Skeletal muscle tissue (tissue), 4 donors: ENCODE data around the gene BRIP1. TPM values are rescaled to one million over a fixed set of nuclear protein-coding genes. Genes with fewer than 3 reads are reported as not detected.
"Not testable (repeated sequence)": the region's sequence is repeated elsewhere in the genome, so short reads cannot be mapped to it uniquely, and the experiment has no call there.

Experiments used
- H3K27ac ChIP-seq: one replicate; pipeline ENCODE4 v1.7.0; 2013; ENCODE audit warnings: mild to moderate bottlenecking, low read depth, low read length, inconsistent platforms
- H3K27me3 ChIP-seq, 3 donors: one replicate each; pipeline ENCODE4 v1.7.0; 2013; ENCODE audit warnings: low read length in 3 of 3; ENCODE audit not compliant: control insufficient read depth in 3 of 3, insufficient read depth in 3 of 3
- H3K36me3 ChIP-seq, 3 donors: one replicate each; pipeline ENCODE4 v1.7.0; 2013; ENCODE audit warnings: low read length in 3 of 3; ENCODE audit not compliant: control insufficient read depth in 3 of 3, insufficient read depth in 3 of 3
- H3K4me1 ChIP-seq, 3 donors: one replicate each; pipeline ENCODE4 v1.7.0; 2013; ENCODE audit warnings: low read length in 3 of 3, mild to moderate bottlenecking in 3 of 3; ENCODE audit not compliant: control insufficient read depth in 3 of 3, insufficient read depth in 3 of 3
- H3K4me3 ChIP-seq, 3 donors: one replicate each; pipeline ENCODE4 v1.7.0; 2013; ENCODE audit warnings: low read length in 3 of 3
- H3K9ac ChIP-seq, 3 donors: one replicate each; pipeline ENCODE4 v1.7.0; 2013; ENCODE audit warnings: low read length in 3 of 3, mild to moderate bottlenecking in 3 of 3, moderate library complexity in 2 of 3, low read depth in 1 of 3
- H3K9me3 ChIP-seq, 3 donors: one replicate each; pipeline ENCODE4 v1.7.0; 2013; ENCODE audit warnings: low read length in 3 of 3; ENCODE audit not compliant: control insufficient read depth in 3 of 3
- total RNA-seq: library from RNA; depleted of rRNA; stranded (reverse); fragments of >200 nt; gene quantifications from one replicate; pipeline ENCODE4 v1.2.3, GENCODE V29; 2014
- donor health status: Osteomylitis.

BRIP1 gene
- total RNA-seq, 1 donor from 2014 or later, result 4.2 TPM

DNA sequence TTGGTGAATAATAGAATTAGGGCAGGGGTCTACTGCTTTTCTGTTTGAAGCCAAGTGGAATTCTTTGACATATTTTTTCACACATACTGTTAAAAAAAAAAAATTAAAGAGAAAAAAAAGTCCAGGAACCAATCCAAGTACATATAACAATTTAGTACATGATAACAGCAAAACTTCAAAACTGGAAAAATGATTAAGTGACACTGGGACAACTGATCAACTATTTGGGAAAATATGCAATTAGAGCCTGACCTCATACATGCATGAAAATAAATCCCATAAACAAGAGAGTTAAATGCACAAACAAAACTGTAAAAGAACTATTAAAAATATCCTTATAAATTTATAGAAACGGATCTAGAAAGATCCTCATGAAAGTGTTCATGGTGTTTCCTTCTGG is 27.7 kb downstream of the BRIP1 start:
- H3K4me3 ChIP-seq, result no peak overlapping the region
- H3K27ac ChIP-seq, result no peak overlapping the region
- no peak overlapping the region for H3K9ac ChIP-seq
- no peaks in the 10 kb centered on the region for H3K9me3 ChIP-seq
- H3K27me3 ChIP-seq, result no peaks in the 10 kb centered on the region
- no peaks in the 10 kb centered on the region for H3K4me1 ChIP-seq
- no peaks in the 10 kb centered on the region for H3K36me3 ChIP-seq

DNA sequence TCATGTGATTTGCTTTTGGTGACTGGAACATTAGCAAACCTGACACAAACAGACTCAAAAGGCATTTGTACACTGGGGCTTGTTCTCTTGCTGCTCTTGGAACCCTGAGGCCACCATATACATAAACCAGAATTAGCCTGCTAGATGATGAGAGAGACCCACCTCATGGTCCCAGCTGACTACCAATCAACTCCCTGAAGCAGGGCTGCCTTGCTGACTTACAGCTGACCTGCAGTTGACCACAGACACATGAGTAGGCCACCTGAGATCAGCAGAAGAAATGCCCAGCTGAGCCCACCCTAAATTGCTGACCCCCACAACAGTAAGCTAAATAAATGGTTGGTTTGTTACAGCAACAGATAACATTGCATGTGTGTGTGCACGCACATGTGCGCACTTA is 28.7 kb downstream of the BRIP1 start:
- no peaks in the 10 kb centered on the region for H3K4me1 ChIP-seq
- H3K4me3 ChIP-seq, result no peak overlapping the region
- no peak overlapping the region for H3K27ac ChIP-seq
- H3K36me3 ChIP-seq, result no peaks in the 10 kb centered on the region
- no peaks in the 10 kb centered on the region for H3K9me3 ChIP-seq
- H3K9ac ChIP-seq, result no peak overlapping the region
- no peaks in the 10 kb centered on the region for H3K27me3 ChIP-seq

- Histone ChIP-seq H3K4me1 (no peaks in the 10 kb centered on the region), H3K9ac (no peak overlapping the region), H3K36me3 (no peaks in the 10 kb centered on the region), H3K4me3 (no peak overlapping the region), H3K27ac (no peak overlapping the region), H3K9me3 (no peaks in the 10 kb centered on the region), H3K27me3 (no peaks in the 10 kb centered on the region)
Observed at GRCh38 chr17:61833536-61834193, 29.7 kb downstream of the BRIP1 start.

DNA sequence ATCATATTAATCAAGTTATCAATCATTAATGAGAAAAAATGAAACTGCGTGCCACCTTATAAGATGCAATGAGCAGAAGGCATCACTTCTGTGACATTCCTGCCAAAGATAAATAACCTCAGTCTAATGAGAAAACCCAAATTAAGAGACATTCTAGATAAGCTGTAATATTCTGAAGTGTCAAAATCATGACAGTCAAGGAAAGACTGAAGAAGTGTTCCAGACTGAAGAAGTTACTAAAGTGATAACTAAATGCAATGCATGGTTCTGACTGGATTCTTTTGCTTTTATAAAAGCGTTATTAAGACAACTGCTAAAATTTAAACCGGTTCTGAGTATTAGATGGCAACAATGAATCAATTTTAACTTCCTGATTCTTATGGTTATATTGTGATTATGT is 30.9 kb downstream of the BRIP1 start:
- H3K27me3 ChIP-seq, result no peaks in the 10 kb centered on the region
- H3K9me3 ChIP-seq, result no peaks in the 10 kb centered on the region
- no peak overlapping the region for H3K9ac ChIP-seq
- no peaks in the 10 kb centered on the region for H3K36me3 ChIP-seq
- no peak overlapping the region for H3K27ac ChIP-seq
- no peaks in the 10 kb centered on the region for H3K4me1 ChIP-seq
- no peak overlapping the region for H3K4me3 ChIP-seq

DNA sequence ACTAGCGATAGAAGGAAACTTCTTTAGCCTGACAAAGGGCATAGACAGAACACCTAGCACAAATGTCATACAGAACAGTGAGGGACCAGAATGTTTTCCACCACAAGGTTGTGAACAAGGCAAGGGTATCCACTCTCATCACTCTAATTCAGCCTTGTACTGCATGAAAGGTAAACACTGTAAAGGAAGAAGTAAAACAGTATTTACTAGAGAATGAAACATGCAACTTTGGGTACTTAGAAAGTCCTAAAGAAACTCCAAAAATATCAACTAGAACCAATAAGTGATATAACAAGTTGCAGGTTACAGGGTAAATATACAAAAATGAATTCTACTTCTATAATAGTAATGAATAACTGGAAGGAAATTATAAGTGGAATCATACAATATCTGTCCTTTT is 32.2 kb downstream of the BRIP1 start:
- Histone ChIP-seq H3K9ac (no peak overlapping the region), H3K36me3 (no peaks in the 10 kb centered on the region), H3K4me1 (no peaks in the 10 kb centered on the region), H3K9me3 (no peaks in the 10 kb centered on the region), H3K4me3 (no peak overlapping the region), H3K27ac (no peak overlapping the region), H3K27me3 (no peaks in the 10 kb centered on the region)

DNA sequence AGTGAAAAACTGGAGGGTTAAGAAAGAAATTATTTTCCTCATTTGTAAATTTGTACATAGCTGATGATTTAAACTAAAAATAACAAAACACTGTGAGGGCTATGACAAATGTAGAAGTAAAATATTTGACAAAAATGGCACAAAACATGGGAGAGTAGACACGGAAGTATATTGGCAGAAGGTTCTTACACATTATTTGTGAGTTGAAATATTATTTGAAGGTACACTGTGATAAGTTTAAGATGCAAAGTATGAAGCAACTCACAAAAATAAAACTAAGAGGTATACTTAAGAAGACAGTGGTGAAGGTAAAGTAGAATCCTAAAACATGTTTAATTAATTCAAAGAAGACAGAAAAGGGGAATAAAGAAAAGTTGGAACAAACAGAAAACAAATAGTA is 34.6 kb downstream of the BRIP1 start:
- Histone ChIP-seq H3K4me3 (no peak overlapping the region), H3K27me3 (no peaks in the 10 kb centered on the region), H3K27ac (no peak overlapping the region), H3K9ac (no peak overlapping the region), H3K36me3 (no peaks in the 10 kb centered on the region), H3K9me3 (no peaks in the 10 kb centered on the region), H3K4me1 (no peaks in the 10 kb centered on the region)

GRCh38 chr17:61827649-61828395 is 35.5 kb downstream of the BRIP1 start:
- no peaks in the 10 kb centered on the region for H3K27me3 ChIP-seq
- no peak overlapping the region for H3K9ac ChIP-seq
- no peaks in the 10 kb centered on the region for H3K36me3 ChIP-seq
- H3K4me3 ChIP-seq, result no peak overlapping the region
- no peaks in the 10 kb centered on the region for H3K9me3 ChIP-seq
- H3K27ac ChIP-seq, result no peak overlapping the region
- H3K4me1 ChIP-seq, result no peaks in the 10 kb centered on the region

DNA sequence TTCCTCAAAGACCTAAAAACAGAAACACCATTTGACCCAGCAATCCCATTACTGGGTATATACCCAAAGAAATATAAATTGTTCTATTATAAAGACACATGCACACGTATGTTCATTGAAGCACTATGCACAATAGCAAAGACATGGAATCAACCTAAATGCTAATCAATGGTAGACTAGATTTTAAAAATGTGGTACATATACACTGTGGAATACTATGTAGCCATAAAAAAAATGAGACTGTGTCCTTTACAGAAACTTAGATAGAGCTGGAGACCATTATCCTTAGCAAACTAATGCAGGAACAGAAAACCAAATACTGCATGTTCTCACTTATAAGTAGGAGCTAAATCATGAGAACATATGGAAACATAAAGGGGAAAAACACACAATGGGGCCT is 36.5 kb downstream of the BRIP1 start:
- not testable (repeated sequence) for H3K4me3 ChIP-seq, H3K9me3 ChIP-seq, H3K36me3 ChIP-seq, H3K27ac ChIP-seq, H3K27me3 ChIP-seq, H3K9ac ChIP-seq, H3K4me1 ChIP-seq

DNA sequence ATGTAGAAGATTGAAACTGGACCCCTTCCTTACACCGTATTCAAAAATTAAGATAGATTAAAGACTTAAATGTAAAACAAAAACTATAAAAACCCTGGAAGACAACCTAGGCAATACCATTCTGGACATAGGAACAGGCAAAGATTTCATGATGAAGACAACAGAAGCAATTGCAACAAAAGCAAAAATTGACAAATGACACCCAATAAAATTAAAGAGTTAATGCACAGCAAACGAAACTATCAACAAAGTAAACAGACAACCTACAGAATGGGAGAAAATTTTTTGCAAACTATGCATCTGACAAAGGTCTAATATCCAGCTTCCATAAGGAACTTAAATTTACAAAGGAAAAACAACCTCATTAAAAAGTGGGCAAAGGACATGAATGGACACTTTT is 37.1 kb downstream of the BRIP1 start:
- not testable (repeated sequence) for H3K36me3 ChIP-seq, H3K27ac ChIP-seq, H3K9me3 ChIP-seq, H3K4me1 ChIP-seq, H3K9ac ChIP-seq, H3K27me3 ChIP-seq, H3K4me3 ChIP-seq

GRCh38 chr17:61825448-61826137 is 37.7 kb downstream of the BRIP1 start:
- H3K4me3 ChIP-seq, result no peak overlapping the region
- no peak overlapping the region for H3K27ac ChIP-seq
- H3K27me3 ChIP-seq, result no peaks in the 10 kb centered on the region
- no peaks in the 10 kb centered on the region for H3K36me3 ChIP-seq
- no peaks in the 10 kb centered on the region for H3K4me1 ChIP-seq
- H3K9me3 ChIP-seq, result no peaks in the 10 kb centered on the region
- no peak overlapping the region for H3K9ac ChIP-seq
